HG02678 (cell line): Measurements from ENCODE around the gene WDR47.
"Not testable (repeated sequence)": the region's sequence is repeated elsewhere in the genome, so short reads cannot be mapped to it uniquely, and the experiment has no call there.

Source experiments
- ATAC-seq: cut with Tn5 transposase; IDR thresholded peaks from one replicate; pipeline ENCODE4 v1.9.1; 2021; ENCODE audit warnings: mild to moderate bottlenecking, moderate library complexity; ENCODE audit not compliant: unreplicated experiment

The WDR47 gene

GRCh38 chr1:109056064-109056463 lies 14.2 kb upstream of the WDR47 start:
- ATAC-seq = no peak

DNA sequence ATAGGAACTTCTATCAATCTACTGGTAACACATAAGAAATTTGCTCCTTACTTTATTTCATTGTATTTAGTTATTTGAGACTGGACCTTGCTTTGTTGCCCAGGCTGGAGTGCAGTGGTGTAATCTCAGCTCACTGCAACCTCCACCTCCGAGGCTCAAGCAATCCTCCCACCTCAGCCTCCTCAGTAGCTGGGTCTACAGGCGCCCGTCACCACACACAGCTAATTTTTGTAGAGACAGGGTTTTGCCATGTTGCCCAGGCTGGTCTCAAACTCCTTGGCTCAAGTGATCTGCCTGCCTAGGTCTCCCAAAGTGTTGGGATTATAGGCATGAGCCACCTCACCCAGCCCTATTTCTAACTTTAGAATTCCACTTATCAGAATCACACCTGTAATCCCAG lies 10.2 kb upstream of the WDR47 start:
- not testable (repeated sequence) for ATAC-seq

GRCh38 chr1:109050228-109050995 lies 8.5 kb upstream of the WDR47 start:
- ATAC-seq = no peak

- ATAC-seq = no peak
These were observed 6.4 kb upstream of the WDR47 start for GRCh38 chr1:109048335-109048734.

- ATAC-seq = no peak
These were observed 5.4 kb upstream of the WDR47 start for GRCh38 chr1:109047339-109047738.

GRCh38 chr1:109046671-109047070 lies 4.8 kb upstream of the WDR47 start:
- ATAC-seq = no peak

DNA sequence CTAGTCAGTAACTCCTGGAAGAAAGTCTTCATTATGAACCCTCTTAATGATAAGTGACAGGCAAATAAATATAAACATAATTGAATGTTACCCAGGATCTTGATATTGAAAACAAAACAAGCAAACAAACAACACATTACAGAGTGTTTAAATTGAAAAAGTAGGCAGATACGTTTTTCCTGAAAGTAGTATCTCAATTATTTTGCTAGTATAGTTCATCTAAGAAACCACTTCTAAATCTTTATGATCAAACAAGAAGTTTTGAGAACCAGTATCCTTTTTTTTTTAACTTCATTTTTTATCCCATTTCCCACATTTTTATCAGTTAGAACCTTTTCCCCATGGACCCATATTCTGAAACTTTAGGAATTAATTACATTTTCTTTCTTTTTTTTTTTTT lies 3.7 kb upstream of the WDR47 start:
- no peak for ATAC-seq

DNA sequence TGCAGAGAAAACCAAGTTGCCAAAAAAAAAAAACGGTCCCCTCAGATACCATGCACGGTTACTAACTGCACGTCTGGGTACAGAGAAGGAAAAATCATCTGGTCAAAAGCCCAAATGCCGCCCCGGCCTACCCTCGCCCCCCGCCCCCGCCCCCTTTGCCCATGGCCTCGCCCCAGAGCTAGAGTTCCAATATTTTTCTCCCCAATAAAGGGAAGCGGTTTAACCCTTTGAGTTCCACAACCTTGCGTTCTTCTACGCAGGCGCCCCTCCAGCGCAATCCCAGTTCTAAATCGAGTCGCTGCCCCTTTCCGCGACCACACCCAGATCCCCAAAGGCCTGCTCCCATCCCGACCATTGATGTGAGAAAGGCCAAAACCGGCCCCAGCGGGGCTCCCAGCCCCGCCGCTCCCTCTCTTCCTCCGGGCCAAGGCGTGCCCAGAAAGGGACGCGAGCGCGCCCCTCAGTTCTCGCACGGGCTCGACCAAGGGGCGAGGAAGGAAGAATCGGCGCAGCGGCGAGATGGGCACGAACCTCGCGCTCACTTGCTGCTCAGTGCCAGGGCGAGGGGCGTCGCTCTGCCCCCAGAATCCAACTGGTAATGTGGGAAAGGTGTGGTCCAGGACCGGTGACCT lies 797 bp downstream of the WDR47 start:
- ATAC-seq = peak; percentile 23

DNA sequence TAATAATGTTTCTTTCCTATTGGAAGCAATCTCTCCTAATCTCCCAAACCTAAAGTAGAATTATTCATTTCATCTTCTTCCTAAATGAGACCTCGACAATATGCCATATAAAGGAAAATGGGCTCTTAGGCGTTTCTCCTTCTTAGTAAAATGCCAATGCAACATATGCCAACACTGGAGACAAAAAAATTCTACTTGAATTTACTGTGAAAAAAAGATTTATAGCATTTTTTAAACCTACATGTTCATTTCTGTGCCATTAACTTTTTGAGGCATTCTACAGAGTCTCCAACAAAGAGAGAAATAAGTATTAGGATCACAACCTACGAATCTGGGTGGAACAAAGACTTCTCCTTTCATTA lies 1.3 kb downstream of the WDR47 start:
- no peak for ATAC-seq

GRCh38 chr1:109034382-109034781 lies 7.5 kb downstream of the WDR47 start:
- ATAC-seq = no peak

DNA sequence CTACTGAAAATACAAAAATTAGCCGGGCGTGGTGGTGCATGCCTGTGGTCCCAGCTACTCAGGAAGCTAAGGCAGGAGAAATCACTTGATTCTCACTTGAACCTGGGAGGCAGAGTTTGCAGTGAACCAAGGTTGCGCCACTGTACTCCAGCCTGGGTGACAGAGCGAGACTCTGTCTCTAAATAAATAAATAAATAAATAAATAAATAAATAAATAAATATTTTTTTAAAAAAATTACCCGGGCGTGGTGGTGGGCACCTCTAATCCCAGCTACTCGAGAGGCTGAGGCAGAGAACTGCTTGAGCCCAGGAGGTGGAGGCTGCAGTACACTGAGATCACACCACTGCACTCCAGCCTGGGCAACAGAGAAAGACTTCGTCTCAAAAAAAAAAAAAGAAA lies 12.4 kb downstream of the WDR47 start:
- not testable (repeated sequence) for ATAC-seq

GRCh38 chr1:109027841-109028240 lies 14.1 kb downstream of the WDR47 start:
- ATAC-seq = no peak

DNA sequence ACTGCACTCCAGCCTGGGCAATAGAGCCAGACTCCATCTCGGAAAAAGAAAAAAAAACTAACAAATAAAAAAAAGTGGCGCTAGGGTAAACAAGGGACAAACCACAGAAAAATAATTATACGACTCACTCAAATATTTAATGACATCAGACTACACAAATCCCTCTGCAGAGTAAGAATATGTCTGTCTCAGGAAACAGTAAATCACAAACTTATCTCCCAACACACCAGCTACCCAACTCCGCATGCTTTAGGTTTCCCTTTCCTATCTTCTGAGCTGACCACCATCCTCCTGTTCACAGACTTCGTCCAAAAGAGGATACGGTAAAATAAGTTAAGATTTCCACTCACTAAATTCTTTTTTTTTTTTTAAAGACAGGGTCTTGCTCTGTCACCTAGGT lies 16.2 kb downstream of the WDR47 start:
- ATAC-seq = no peak

DNA sequence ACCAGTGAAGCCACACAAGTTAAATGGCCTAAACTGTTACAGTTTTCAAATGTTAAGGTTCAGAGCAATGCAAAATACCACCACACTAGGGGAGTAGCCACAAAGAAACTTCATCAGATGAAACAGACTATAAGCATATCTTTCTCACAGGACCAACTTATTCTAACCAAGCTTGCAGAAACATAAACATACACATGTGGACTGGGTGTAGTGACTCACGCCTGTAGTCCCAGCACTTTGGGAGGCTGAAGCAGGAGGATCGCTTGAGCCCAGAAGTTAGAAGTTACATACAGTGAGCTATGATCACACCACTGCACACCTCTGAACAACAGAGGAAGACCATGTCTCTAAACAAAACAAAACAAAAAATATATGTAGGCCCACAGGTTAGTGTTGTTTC lies 17.3 kb downstream of the WDR47 start:
- no peak for ATAC-seq

DNA sequence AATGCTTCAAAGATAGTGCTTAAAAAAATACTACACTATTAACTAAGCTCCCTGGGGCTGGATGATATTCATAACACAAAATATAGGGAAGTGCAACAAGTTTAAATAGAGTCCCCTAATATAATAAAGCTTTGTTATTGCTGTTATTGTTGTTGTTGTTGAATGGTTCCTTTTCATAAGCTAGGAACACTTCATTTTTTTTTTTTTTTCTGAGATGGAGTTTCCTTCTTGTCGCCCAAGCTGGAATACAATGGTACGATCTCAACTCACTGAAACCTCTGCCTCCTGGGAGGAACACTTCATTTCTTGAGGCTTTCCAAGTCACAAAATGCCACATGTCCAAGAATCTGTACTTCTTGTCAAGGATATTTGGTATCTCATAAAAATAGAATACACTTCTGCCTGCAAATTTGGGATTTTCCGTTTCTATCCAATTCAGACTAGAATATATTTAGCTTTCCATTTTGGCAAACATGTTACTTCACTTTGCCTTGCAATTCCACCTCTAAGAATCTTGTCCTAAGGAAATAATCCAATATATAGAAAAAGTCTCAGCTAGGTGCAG lies 21.1 kb downstream of the WDR47 start:
- ATAC-seq = no peak

- ATAC-seq = not testable (repeated sequence)
These were observed 24.2 kb downstream of the WDR47 start for GRCh38 chr1:109017719-109018118.

- no peak for ATAC-seq
These were observed 24.8 kb downstream of the WDR47 start for GRCh38 chr1:109017134-109017533.

- ATAC-seq = no peak
These were observed 30.6 kb downstream of the WDR47 start for GRCh38 chr1:109011335-109011734.

DNA sequence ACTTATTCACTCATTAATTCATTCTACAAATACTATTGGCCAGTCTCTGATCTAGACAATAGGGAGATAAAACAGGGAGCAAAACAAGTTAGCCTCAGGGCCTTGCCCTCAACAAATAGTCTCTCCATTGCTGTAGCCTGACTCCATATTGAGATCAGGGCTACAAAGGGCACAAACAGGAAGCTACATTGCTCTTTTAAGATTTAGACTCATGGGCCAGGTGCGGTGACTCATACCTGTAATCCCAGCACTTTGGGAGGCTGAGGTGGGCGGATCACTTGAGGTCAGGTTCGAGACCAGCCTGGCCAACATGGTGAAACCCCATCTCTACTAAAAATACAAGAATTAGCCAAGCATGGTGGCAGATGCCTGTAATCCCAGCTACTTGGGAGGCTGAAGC lies 45.3 kb downstream of the WDR47 start:
- ATAC-seq = not testable (repeated sequence)

- ATAC-seq = no peak
These were observed 58.8 kb downstream of the WDR47 start for GRCh38 chr1:108983114-108983513.

GRCh38 chr1:108976658-108977057 lies 65.2 kb downstream of the WDR47 start:
- ATAC-seq = no peak

DNA sequence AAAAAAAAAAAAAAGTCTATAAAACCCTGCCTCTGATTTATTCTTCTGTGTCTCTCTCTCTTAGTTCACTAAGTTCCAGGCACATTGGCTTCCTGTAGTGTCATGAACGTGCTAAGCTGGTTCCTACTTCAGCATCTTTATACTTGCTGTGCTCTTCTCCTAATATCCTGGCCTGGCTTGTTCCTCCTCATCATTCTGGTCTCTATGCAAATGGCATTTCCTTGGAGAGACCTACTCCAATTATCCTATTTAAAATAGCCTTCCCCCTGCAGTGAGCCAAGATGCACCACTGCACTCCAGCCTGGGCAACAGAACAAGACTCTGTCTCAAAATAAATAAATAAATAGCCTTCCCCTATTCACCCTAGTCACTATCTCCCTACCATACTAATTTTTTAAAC lies 69.0 kb downstream of the WDR47 start:
- ATAC-seq = no peak
